Measurements from ENCODE around the gene MYPN.

DNA sequence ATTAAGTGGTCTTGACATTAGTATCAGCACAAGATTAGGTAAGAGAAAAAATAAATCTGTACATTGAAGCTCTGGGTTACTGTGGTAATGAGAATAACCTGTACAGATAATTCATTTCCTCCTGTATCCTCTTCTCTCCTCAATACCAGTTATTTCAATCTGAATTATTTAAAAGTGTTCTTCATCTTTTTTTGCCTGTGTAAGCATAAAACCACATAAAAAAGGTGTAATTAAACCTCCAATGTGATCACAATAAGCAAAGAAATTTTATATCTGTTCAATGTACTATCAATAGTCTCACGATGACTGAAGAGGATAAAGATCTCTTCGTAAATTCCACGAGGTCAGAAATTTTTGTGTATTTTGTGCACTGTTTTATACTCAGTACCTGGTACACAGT lies 1.2 kb upstream of the MYPN start:
- TF ChIP-seq, protein P1, sequence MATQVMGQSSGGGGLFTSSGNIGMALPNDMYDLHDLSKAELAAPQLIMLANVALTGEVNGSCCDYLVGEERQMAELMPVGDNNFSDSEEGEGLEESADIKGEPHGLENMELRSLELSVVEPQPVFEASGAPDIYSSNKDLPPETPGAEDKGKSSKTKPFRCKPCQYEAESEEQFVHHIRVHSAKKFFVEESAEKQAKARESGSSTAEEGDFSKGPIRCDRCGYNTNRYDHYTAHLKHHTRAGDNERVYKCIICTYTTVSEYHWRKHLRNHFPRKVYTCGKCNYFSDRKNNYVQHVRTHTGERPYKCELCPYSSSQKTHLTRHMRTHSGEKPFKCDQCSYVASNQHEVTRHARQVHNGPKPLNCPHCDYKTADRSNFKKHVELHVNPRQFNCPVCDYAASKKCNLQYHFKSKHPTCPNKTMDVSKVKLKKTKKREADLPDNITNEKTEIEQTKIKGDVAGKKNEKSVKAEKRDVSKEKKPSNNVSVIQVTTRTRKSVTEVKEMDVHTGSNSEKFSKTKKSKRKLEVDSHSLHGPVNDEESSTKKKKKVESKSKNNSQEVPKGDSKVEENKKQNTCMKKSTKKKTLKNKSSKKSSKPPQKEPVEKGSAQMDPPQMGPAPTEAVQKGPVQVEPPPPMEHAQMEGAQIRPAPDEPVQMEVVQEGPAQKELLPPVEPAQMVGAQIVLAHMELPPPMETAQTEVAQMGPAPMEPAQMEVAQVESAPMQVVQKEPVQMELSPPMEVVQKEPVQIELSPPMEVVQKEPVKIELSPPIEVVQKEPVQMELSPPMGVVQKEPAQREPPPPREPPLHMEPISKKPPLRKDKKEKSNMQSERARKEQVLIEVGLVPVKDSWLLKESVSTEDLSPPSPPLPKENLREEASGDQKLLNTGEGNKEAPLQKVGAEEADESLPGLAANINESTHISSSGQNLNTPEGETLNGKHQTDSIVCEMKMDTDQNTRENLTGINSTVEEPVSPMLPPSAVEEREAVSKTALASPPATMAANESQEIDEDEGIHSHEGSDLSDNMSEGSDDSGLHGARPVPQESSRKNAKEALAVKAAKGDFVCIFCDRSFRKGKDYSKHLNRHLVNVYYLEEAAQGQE (IDR thresholded peaks at IDR 0.05; ENCODE audit: unreplicated experiment), result no peak
- TF ChIP-seq EZH2 (IDR thresholded peaks at IDR 0.05; ENCODE audit: low read depth, unreplicated experiment), result no peak
- TF ChIP-seq, protein P2, sequence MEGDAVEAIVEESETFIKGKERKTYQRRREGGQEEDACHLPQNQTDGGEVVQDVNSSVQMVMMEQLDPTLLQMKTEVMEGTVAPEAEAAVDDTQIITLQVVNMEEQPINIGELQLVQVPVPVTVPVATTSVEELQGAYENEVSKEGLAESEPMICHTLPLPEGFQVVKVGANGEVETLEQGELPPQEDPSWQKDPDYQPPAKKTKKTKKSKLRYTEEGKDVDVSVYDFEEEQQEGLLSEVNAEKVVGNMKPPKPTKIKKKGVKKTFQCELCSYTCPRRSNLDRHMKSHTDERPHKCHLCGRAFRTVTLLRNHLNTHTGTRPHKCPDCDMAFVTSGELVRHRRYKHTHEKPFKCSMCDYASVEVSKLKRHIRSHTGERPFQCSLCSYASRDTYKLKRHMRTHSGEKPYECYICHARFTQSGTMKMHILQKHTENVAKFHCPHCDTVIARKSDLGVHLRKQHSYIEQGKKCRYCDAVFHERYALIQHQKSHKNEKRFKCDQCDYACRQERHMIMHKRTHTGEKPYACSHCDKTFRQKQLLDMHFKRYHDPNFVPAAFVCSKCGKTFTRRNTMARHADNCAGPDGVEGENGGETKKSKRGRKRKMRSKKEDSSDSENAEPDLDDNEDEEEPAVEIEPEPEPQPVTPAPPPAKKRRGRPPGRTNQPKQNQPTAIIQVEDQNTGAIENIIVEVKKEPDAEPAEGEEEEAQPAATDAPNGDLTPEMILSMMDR (conservative IDR thresholded peaks at IDR 0.05; ENCODE audit: low read depth in 2 of 2), result no peak
- TF ChIP-seq JUNB (IDR thresholded peaks at IDR 0.05; ENCODE audit: unreplicated experiment), result no peak
- no peak for TF ChIP-seq POLR2AphosphoS5 (IDR thresholded peaks at IDR 0.05; ENCODE audit: low read depth)
- TF ChIP-seq EZH2phosphoT487 (IDR thresholded peaks at IDR 0.05; ENCODE audit: unreplicated experiment), result no peak
- TF ChIP-seq ZNF331 (CRISPR knock-in tag; IDR thresholded peaks at IDR 0.05; ENCODE audit: low read depth), result no peak
